GM04504 (cell line): Measurements from ENCODE around the gene SYT8.

Experiments
- DNase-seq: peaks from one replicate; pipeline ENCODE4 v3.0.0-alpha.2; 2012; ENCODE audit warnings: low read depth

Gene SYT8

GRCh38 chr11:1832211-1832919 lies 2.4 kb upstream of the SYT8 start:
- DNase-seq, result no peak

- DNase-seq, result no peak
Measured at GRCh38 chr11:1832920-1833295, 1.9 kb upstream of the SYT8 start.

- DNase-seq, result no peak
Measured at GRCh38 chr11:1834062-1834610, 654 bp upstream of the SYT8 start.

- DNase-seq, result no peak
Measured at GRCh38 chr11:1835671-1836010, 851 bp downstream of the SYT8 start.

DNA sequence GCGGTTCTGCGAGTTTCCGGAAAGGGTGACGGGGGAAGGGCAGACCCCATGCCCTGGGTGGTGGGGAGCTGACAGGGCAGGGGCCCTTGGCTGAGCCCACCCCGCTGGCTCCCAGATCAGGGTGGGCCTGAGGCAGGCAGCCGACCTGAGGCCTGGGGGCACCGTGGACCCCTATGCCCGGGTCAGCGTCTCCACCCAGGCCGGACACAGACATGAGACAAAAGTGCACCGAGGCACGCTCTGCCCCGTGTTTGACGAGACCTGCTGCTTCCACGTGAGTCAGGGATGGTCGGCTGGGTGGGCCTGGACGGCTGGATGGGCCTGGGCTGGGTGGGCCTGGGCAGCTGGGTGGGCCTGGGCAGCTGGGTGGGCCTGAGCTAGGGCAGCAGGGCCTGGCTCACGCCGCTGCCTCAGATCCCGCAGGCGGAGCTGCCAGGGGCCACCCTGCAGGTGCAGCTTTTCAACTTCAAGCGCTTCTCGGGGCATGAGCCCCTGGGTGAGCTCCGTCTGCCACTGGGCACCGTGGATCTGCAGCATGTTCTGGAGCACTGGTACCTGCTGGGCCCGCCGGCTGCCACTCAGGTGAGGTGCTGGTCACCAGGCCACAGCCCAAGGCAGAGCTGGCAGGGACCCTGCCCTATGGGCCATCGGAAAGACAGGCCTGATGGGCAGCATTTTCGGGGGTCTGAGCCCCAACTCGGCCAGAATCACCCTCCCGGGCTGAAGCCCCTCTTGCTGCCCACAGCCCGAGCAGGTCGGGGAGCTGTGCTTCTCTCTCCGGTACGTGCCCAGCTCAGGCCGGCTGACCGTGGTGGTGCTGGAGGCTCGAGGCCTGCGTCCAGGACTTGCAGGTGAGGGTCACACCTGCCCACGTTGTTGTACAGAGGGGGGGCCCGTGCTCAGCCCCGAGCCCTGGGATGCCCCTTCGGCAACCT lies 1.5 kb downstream of the SYT8 start:
- DNase-seq, result no peak

DNA sequence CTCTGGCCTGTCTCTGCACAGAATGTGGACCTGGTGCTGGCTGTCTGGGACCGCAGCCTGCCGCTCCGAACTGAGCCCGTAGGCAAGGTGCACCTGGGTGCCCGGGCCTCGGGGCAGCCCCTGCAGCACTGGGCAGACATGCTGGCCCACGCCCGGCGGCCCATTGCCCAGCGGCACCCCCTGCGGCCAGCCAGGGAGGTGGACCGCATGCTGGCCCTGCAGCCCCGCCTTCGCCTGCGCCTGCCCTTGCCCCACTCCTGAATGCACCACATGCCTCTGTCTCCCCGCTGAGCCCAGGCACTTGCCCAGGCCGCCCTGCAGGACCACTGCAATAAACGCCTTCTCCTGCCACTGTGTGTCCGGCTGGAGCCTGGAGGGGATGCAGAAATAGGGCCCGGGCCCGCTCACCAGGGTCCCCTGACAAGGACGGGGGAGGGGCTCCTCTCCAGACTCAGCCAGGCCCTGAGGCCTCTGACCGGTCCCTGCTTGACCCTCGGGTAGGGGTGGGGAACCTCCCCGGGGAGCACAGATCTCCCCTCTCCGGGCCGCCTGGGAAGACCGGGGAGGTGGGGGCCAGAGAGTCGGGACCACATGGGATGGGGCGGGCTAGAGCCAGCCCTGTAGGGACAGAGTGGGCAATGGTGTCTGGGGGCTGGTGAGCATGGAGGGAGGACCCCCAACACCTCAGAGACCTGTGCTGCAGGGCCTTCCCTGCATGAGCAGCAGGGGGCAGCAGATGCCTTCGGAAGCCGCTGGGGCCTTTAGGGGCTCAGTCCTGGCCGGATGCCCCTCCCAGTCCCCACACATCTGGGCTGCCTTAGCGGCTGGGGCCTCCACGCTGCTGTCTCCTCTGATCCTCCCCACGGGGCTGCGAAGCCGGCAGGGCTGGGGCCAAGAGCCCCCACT lies 2.6 kb downstream of the SYT8 start:
- DNase-seq, result no peak

DNA sequence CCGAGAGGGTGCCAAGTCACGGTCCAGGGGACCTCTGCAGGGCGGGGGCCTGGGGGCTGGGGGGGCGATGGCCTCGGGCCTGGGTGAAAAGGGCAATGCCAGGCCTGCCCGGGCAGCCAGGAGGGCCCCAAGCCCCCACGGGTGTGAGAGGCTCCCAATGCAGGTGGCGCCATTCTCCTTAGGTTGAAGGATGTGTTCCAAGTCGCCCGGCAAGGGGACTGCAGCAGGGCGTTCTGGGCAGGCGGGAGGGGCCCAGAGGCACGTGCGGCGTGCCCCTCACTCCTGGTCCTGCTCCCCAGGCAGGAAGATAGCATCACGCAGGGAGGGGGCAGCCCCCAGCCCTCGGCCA lies 3.3 kb downstream of the SYT8 start:
- no peak for DNase-seq

- no peak for DNase-seq
Measured at GRCh38 chr11:1838426-1839144, 3.8 kb downstream of the SYT8 start, which contains the start of gene TNNI2. Gene TNNI2, plus strand, starts transcription at chr11:1838981. Its CDS starts 716 bp downstream, at chr11:1839697.

- no peak for DNase-seq
Measured at GRCh38 chr11:1839204-1839923, 4.6 kb downstream of the SYT8 start.

DNA sequence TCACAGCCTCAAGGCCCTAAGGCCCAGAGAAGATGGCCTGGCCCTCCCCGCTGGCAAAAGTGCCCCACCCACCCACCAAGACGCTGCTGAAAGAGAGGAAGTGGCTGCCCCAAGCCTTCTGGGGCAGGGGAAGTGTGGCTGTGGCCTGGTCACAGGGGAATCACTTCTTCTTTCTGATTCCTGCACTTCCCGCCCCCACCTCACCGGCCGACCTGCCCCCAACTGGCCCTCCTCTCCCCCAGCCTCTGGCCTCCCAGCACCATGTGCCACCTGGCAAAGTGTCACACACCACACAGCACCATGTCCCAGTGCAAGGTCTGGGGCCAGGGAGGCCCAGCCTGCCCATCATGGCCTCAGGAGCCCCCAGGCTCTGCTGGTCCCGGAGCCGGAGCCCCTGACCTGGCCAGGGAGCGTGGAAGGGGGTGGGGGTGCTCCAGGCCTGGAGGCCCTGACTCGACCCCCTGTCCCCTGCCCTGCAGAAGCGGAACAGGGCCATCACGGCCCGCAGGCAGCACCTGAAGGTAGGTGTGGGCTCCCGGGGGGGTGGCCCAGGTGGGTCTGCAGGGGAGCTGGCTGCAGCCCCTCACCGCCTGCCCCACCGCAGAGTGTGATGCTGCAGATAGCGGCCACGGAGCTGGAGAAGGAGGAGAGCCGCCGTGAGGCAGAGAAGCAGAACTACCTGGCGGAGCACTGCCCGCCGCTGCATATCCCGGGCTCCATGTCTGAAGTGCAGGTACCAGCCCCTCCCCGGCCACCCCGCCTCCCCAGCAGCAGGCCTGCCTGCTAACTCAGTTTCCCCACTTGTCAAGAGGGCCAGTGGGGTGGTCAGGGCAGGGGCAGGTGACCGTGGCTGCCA lies 5.4 kb downstream of the SYT8 start:
- no peak for DNase-seq

- no peak for DNase-seq
Measured at GRCh38 chr11:1840780-1841480, 6.1 kb downstream of the SYT8 start.

- DNase-seq, result no peak
Measured at GRCh38 chr11:1841511-1842148, 6.8 kb downstream of the SYT8 start.

DNA sequence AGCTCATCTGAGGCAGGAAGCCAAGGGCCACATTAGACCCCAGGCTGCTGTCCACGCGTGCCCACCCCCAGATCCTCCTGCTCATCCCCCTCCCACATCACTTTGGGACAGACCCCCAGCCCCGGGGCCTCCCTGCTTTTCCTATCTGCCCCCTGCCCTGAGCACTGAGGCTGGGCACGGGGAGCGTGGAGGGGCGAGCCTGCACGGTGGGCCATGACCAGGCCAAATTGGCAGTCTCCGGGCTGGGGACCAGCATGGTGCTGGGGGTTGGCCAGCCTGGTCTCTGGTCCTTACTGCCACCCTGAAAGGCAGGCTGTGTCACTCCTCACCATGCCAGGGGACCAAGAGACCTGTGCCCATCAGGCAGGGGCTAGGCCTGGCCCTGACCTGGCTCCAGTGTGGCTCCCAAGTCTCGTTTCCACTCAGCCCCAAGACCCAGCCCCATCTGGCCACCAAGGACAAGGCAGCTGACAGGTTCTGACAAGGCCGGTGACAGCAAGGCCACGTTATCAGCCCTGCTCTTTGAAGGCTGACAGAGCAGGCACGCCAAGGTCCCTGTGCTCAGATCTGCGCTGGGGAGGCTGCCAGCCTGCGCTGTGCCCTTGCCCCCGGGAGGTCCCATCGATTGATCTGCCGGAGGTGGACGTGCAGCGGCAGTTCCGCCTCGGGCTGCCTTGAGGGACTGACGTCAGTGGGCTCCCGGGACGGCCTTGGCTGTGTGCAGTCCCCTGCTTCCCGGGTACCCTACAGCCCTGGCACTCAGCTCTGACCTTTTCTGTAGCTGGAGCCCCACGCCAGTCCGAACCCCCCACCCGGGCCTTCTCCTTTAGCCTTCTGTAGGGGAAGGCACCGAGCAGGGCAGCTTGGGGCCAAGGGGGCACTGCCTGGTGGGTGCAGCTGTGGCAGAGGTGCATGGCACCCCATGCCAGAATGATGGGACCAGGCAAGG lies 7.6 kb downstream of the SYT8 start:
- DNase-seq, result no peak

DNA sequence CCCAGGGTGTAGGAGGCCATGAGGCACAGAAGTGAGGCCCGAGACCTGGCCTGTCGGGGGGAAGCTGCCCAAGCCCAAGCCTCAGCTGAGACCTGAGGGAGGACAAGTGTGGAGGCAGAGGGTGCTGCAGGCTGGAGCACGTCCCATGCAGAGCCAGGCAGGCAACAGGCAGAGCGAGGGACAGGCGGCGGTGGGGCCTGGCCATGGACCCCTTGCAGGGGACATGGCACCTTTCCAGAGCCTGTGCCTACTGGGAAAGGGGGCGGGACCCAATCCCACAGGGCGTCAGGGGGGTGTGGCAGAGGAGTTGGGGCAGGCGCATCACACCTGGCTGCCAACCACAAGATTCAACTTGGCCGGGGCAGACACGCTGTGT lies 8.3 kb downstream of the SYT8 start:
- no peak for DNase-seq

- DNase-seq, result no peak
Measured at GRCh38 chr11:1843796-1844195, 9.0 kb downstream of the SYT8 start.

DNA sequence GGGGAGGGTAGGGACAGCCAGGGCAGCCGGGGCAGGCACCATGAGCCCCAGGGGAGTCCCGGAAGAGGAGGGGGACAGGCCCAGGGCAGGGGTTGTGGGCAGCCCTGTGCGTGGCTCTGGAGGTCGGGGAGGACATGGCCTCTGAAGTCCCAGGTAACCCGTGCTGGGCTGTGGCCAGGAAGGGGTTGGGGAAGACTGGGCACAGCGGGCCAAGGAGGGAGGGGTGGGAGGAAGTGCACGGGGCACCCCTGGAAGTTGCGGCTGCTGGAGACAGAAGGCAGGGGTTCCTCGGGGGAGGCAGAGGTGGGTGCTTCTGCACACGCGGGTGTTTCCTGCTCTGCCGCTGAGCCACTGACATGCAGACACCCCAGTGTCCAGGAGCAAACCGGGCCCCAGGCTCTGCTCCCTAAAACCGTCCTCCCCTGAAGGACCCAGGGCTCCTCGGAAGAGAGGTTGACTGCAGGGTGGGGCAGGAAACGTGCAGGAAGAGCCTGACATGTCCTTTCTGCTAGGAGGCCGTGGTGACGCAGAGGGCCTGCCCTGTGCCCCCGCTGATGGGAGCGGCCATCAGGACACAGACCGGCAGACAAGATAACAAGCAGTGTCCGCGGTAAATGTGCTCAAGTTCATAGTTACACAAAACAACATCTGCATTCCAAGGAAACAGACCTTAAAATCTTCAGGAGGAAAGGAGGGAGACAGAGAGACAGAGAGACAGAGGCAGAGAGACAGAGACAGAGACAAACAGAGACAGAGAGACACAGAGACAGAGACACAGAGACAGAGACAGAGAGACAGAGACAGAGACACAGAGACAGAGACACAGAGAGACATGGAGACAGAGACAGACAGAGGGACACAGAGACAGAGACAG lies 9.7 kb downstream of the SYT8 start:
- no peak for DNase-seq

GRCh38 chr11:1845095-1845429 lies 10.3 kb downstream of the SYT8 start:
- no peak for DNase-seq
